Mesangial cell (primary cell): Measurements from ENCODE around the gene NXF2. TPM values are rescaled to one million over a fixed set of nuclear protein-coding genes. Genes with fewer than 3 reads are reported as not detected.

ENCODE experiments used
- total RNA-seq: library from RNA; depleted of rRNA; stranded (reverse); fragments of >200 nt; gene quantifications from 2 replicates; pipeline ENCODE4 v1.2.3, GENCODE V29; 2015

The NXF2 gene, protein sequence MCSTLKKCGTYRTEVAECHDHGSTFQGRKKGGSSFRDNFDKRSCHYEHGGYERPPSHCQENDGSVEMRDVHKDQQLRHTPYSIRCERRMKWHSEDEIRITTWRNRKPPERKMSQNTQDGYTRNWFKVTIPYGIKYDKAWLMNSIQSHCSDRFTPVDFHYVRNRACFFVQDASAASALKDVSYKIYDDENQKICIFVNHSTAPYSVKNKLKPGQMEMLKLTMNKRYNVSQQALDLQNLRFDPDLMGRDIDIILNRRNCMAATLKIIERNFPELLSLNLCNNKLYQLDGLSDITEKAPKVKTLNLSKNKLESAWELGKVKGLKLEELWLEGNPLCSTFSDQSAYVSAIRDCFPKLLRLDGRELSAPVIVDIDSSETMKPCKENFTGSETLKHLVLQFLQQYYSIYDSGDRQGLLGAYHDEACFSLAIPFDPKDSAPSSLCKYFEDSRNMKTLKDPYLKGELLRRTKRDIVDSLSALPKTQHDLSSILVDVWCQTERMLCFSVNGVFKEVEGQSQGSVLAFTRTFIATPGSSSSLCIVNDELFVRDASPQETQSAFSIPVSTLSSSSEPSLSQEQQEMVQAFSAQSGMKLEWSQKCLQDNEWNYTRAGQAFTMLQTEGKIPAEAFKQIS
- total RNA-seq, result not detected in 2 replicates

DNA sequence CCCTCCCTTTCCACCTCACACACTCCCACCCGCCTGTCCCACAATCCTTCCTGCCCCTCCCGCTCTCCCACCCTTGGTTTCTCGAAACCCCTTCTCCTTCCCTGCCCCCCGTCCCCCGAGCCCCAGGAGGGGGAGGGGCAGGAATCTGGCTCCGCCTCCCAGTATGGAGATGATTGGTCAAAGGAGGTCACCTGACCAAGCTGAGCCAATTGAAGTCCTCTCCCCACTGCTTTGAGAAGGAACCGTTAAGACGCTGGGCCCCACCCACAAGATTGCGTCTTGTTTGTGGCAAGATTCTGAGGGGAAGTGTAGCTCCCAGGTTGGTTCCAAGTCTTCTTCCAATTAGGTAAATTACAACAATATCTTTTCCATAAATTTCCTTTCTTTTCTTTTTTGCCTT, at the start of gene NXF2:
TSS of gene NXF2 (plus strand) at position 275 of the 400 bp plus-strand sequence. CDS start 59,912 bp downstream, outside the sequence.

DNA sequence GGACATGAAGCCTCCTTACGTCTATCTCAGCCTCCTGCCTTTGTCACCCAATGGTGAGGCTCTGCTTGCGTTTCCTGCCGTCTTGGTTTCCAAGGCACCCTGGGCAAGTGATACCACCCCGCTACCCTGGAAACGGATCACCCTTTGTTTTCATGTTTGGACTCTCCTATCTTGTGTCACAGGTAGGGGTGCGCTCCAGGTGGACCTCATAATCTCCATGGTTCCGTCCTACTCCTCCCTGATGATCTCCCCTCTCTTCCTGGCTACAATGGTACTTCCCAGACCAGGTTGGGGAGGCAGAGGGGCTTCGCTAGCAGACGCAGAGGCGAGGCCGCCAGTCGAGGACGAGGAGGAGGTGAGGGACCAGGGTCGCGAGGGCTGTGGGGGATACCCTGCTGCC, 32.0 kb upstream of the NXF2 start, which contains the start of gene TCP11X1:
TSS of gene TCP11X1 (plus strand) at position 316 of the 400 bp plus-strand sequence.

Other genes starting within 250 kb of the NXF2 start
- gene TCEAL2, start 121.5 kb upstream of the NXF2 start, total RNA-seq, result 0.25 TPM in 1 of 2 replicates, not detected in the other
- gene TCEAL6, start 104.7 kb upstream of the NXF2 start, total RNA-seq, result not detected in 2 replicates
- 0.16 and 0.51 TPM in 2 replicates for gene BEX5, start 91.2 kb upstream of the NXF2 start, total RNA-seq
- not detected in 2 replicates for gene TCP11X1, start 31.9 kb upstream of the NXF2 start, total RNA-seq
- gene NXF2B, start 192.8 kb downstream of the NXF2 start, total RNA-seq, result not detected in 2 replicates
- gene TCP11X2, start 224.6 kb downstream of the NXF2 start, total RNA-seq, result not detected in 2 replicates